K562 (cell line): ENCODE measurements around the gene CLTB. TPM values are rescaled to one million over a fixed set of nuclear protein-coding genes. Genes with fewer than 3 reads are reported as not detected.

Experiments
- AFF4 ChIP-seq: sonication (generic); formaldehyde crosslinking; IDR thresholded peaks from 2 replicates; pipeline ENCODE4 v1.8.0; 2023; ENCODE audit warnings: mild to moderate bottlenecking, missing genetic modification reagents
- BRD9 ChIP-seq: fragments of 450-650 bp; IDR thresholded peaks from 2 replicates; pipeline ENCODE4 v1.6.1; 2018; ENCODE audit warnings: low read depth; ENCODE audit not compliant: partially characterized antibody
- CCAR2 ChIP-seq: fragments of 200-400 bp; formaldehyde crosslinking; IDR thresholded peaks from 2 replicates; pipeline ENCODE4 v1.6.1; 2017; ENCODE audit warnings: mild to moderate bottlenecking, low read depth, low read length
- HCFC1 ChIP-seq: IDR thresholded peaks from 2 replicates; pipeline ENCODE4 v1.6.1; 2012; ENCODE audit warnings: low read depth, low read length, improper control_type of control experiment
- HMG20A ChIP-seq: fragments of 450-650 bp; formaldehyde crosslinking; conservative IDR thresholded peaks from 2 replicates; pipeline ENCODE4 v1.4.0; 2020; ENCODE audit warnings: mild to moderate bottlenecking, mixed read lengths
- HNRNPK ChIP-seq: fragments of 200-400 bp; formaldehyde crosslinking; IDR thresholded peaks from one replicate; pipeline ENCODE4 v1.6.1; 2018; ENCODE audit warnings: mild to moderate bottlenecking, low read depth, low read length; ENCODE audit not compliant: poor library complexity, severe bottlenecking
- JUN ChIP-seq, 2 experiments: sonication (generic) in 1 of 2; formaldehyde crosslinking in 1 of 2; IDR thresholded peaks; 2 replicates each; pipeline versions ENCODE4 v1.6.1 to v1.8.0; 2012 to 2022; ENCODE audit warnings: borderline replicate concordance in 2 of 2, mild to moderate bottlenecking in 2 of 2, improper control_type of control experiment in 1 of 2, low read depth in 1 of 2, low read length in 1 of 2, missing genetic modification reagents in 1 of 2
- MECOM ChIP-seq: fragments of 250-450 bp; sonication (Bioruptor Pico); IDR thresholded peaks from 2 replicates; pipeline ENCODE4 v1.8.0; 2022; ENCODE audit warnings: inconsistent platforms
- PHF21A ChIP-seq: fragments of 450-650 bp; IDR thresholded peaks from 2 replicates; pipeline ENCODE4 v1.6.1; 2017; ENCODE audit warnings: low read depth, borderline replicate concordance
- RFX7 ChIP-seq: fragments of 250-450 bp; sonication (Bioruptor Pico); IDR thresholded peaks from 2 replicates; pipeline ENCODE4 v1.5.1; 2021; ENCODE audit warnings: mild to moderate bottlenecking
- SREBF2 ChIP-seq: sonication (generic); formaldehyde crosslinking; IDR thresholded peaks from 2 replicates; pipeline ENCODE4 v1.4.0; 2020; ENCODE audit warnings: mild to moderate bottlenecking, missing genetic modification reagents
- TOE1 ChIP-seq, 2 experiments: fragments of 450-650 bp in 1 of 2; sonication (generic) in 1 of 2; formaldehyde crosslinking in 1 of 2; IDR thresholded peaks; 2 replicates each; pipeline versions ENCODE4 v1.7.1 to v1.8.0; 2016 to 2022; ENCODE audit warnings: borderline replicate concordance in 2 of 2, mild to moderate bottlenecking in 2 of 2, antibody characterized with exemption in 1 of 2, inconsistent platforms in 1 of 2, low read depth in 1 of 2, missing genetic modification reagents in 1 of 2, moderate library complexity in 1 of 2
- ZNF146 ChIP-seq: IDR thresholded peaks from one replicate; pipeline ENCODE4 v1.6.1; 2018; ENCODE audit warnings: missing compliant biosample characterization; ENCODE audit not compliant: unreplicated experiment
- polyA plus RNA-seq, 8 experiments: library from polyadenylated mRNA; depleted of rRNA in 4 of 8; stranded (reverse) in 5 of 8; unstranded in 3 of 8; fragments of >200 nt; fragmentation: Nextera tagmentation in 2 of 8; fragmentation: Illumina TruSeq in 1 of 8; extraction: Ambion mirVana in 2 of 8; extraction: Trizol in 1 of 8; gene quantifications; 2 replicates each; pipeline versions ENCODE4 v1.2.1 to v1.2.3, GENCODE V29; 2011 to 2014; ENCODE audit warnings: inconsistent platforms in 1 of 8, missing spikeins in 1 of 8
- total RNA-seq, 7 experiments: library from RNA; depleted of rRNA in 6 of 7; stranded (reverse); fragments of >200 nt in 6 of 7; fragmentation: Illumina TruSeq in 2 of 7; extraction: Trizol in 2 of 7; gene quantifications; 2 replicates each; pipeline versions ENCODE4 v1.2.1 to v1.2.3, GENCODE V29; 2011 to 2021; ENCODE audit warnings: low replicate concordance in 1 of 7
- TF ChIP-seq, protein P1 (sequence below): sonication (generic); formaldehyde crosslinking; IDR thresholded peaks from 2 replicates; pipeline ENCODE4 v1.8.1; 2023; ENCODE audit warnings: mild to moderate bottlenecking, missing genetic modification reagents
- TF ChIP-seq, protein P2 (sequence below), 3 experiments: fragments of 200-800 bp in 1 of 3; fragments of 250-450 bp in 1 of 3; fragments of 450-650 bp in 1 of 3; sonication (Bioruptor Pico) in 1 of 3; sonication (Bioruptor generic) in 1 of 3; formaldehyde crosslinking in 1 of 3; IDR thresholded peaks; 2 replicates each; pipeline versions ENCODE4 v1.6.1 to v1.8.0; 2016 to 2022; ENCODE audit warnings: mild to moderate bottlenecking in 2 of 3, missing genetic modification characterization in 2 of 3, missing compliant biosample characterization in 1 of 3, moderate library complexity in 1 of 3

The CLTB gene
- total and polyA plus RNA-seq, 9 of the 15 experiments (the other 6 are each of a cell fraction or from before 2014, with no cell fraction given): 1.8 to 117 (median 39.0) TPM

DNA sequence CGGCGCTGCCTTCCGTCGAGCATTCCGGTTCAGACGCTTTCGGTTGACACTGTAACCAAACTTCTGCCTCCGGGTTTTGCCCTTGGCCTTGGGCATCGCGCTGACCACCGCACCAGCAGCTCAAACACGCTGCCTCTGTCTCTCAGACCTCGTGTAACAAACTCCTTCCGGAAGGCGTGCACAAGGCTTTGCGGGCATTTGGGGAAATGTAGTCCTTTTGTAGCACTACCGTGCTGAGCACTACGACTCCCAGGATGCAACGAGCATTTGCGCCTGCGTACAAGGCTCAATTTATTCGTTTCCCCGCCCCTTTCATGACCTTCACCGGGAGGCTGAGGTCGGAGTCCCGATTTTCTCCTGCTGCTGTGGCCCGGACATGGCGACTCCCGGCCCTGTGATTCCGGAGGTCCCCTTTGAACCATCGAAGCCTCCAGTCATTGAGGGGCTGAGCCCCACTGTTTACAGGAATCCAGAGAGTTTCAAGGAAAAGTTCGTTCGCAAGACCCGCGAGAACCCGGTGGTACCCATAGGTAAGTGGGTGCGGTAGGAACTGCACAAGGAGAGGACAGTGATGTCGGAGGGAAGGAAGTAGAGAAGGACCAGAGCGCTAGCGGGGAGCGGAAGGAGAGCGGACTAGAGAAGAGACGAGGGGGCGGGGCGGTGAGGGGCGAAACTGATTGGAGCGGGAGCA lies 27.8 kb downstream of the CLTB start, which contains the start of the genes HIGD2A and NOP16 (continued):
- TF ChIP-seq, protein P1, sequence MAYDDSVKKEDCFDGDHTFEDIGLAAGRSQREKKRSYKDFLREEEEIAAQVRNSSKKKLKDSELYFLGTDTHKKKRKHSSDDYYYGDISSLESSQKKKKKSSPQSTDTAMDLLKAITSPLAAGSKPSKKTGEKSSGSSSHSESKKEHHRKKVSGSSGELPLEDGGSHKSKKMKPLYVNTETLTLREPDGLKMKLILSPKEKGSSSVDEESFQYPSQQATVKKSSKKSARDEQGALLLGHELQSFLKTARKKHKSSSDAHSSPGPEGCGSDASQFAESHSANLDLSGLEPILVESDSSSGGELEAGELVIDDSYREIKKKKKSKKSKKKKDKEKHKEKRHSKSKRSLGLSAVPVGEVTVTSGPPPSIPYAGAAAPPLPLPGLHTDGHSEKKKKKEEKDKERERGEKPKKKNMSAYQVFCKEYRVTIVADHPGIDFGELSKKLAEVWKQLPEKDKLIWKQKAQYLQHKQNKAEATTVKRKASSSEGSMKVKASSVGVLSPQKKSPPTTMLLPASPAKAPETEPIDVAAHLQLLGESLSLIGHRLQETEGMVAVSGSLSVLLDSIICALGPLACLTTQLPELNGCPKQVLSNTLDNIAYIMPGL: no peak
- TF ChIP-seq SREBF2 (CRISPR knock-in tag) (peak; percentile 51; the same call in 1 of the 2 replicates), HCFC1 (peak; percentile 91), BRD9 (peak; percentile 54), HNRNPK (no peak), AFF4 (CRISPR knock-in tag) (peak; percentile 92), TOE1 (IDR thresholded peaks at IDR 0.05; ENCODE audit: borderline replicate concordance) (peak; percentile 93), TOE1 (CRISPR knock-in tag; IDR thresholded peaks at IDR 0.05; ENCODE audit: borderline replicate concordance, low read depth) (no peak), HMG20A (CRISPR knock-in tag) (no peak), CCAR2 (no peak), RFX7 (CRISPR knock-in tag) (no peak), JUN (IDR thresholded peaks at IDR 0.05; ENCODE audit: borderline replicate concordance, low read depth, low read length) (peak; percentile 71), JUN (CRISPR knock-in tag; IDR thresholded peaks at IDR 0.05; ENCODE audit: borderline replicate concordance) (peak; percentile 12; the same call in 1 of the 2 replicates), PHF21A (peak; percentile 88; the same call in 1 of the 2 replicates), ZNF146 (CRISPR knock-in tag) (no peak), MECOM (CRISPR knock-in tag) (peak; percentile 58; the same call in 1 of the 2 replicates)
- TF ChIP-seq, protein P2, sequence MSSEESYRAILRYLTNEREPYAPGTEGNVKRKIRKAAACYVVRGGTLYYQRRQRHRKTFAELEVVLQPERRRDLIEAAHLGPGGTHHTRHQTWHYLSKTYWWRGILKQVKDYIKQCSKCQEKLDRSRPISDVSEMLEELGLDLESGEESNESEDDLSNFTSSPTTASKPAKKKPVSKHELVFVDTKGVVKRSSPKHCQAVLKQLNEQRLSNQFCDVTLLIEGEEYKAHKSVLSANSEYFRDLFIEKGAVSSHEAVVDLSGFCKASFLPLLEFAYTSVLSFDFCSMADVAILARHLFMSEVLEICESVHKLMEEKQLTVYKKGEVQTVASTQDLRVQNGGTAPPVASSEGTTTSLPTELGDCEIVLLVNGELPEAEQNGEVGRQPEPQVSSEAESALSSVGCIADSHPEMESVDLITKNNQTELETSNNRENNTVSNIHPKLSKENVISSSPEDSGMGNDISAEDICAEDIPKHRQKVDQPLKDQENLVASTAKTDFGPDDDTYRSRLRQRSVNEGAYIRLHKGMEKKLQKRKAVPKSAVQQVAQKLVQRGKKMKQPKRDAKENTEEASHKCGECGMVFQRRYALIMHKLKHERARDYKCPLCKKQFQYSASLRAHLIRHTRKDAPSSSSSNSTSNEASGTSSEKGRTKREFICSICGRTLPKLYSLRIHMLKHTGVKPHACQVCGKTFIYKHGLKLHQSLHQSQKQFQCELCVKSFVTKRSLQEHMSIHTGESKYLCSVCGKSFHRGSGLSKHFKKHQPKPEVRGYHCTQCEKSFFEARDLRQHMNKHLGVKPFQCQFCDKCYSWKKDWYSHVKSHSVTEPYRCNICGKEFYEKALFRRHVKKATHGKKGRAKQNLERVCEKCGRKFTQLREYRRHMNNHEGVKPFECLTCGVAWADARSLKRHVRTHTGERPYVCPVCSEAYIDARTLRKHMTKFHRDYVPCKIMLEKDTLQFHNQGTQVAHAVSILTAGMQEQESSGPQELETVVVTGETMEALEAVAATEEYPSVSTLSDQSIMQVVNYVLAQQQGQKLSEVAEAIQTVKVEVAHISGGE (CRISPR knock-in tag; IDR thresholded peaks at IDR 0.05): peak; percentile 96 to 99 (median 99)
